ENCODE data around the gene KRTAP10-10.

GRCh38 chr21:44612669-44613229 is 24.4 kb upstream of the KRTAP10-10 start:
- no peak for TF ChIP-seq CTCF (IDR thresholded peaks at IDR 0.05)
- no peak for TF ChIP-seq EZH2 (IDR thresholded peaks at IDR 0.05)

All from neural progenitor cell (in vitro differentiated cells).